ENCODE data around the gene UGT2B17.
"Not testable (repeated sequence)": the region's sequence is repeated elsewhere in the genome, so short reads cannot be mapped to it uniquely, and the experiment has no call there.

The UGT2B17 gene

DNA sequence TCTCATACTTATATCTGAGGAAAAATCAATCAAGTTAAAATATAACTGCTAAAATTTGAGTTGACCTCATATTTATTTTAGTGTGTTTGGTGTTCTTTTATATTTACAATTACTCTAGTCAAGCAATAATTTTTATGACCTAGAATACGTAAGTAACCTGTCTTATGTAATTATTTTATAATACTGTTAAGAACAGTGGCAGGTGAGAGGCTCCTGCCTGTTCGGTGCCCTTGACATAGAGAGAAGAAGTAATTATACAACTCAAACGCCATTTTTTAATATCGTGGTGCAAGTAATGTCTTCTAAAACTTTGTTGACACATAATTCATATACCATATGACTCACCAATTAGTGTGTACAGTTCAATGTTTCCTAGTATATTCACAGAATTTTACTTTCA is 7.6 kb downstream of the UGT2B17 start:
- not testable (repeated sequence) for DNase-seq

DNA sequence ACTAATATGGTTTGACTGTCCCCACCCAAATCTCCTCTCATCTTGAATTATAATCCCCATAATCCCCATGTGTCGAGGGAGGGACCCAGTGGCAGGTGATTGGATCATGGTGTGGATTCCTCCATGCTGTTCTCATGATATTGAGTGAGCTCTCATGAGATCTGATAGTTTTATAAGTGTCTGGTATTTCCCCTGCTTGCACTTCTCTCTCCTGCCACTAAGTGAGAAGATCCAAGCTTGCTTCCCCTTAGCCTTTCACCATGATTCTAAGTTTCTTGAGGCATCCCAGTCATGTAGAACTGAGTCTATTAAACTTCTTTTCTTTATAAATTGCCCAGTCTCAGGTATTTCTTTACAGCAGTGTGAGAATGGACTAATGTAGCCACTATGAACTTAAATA is 9.8 kb downstream of the UGT2B17 start:
- DNase-seq: not testable (repeated sequence)

- DNase-seq: not testable (repeated sequence)
These were observed 11.0 kb downstream of the UGT2B17 start for GRCh38 chr4:68565082-68565481.

GRCh38 chr4:68560364-68561070 is 15.6 kb downstream of the UGT2B17 start:
- DNase-seq: not testable (repeated sequence)

GRCh38 chr4:68553830-68554229 is 22.3 kb downstream of the UGT2B17 start:
- not testable (repeated sequence) for DNase-seq

- not testable (repeated sequence) for DNase-seq
These were observed 23.0 kb downstream of the UGT2B17 start for GRCh38 chr4:68552818-68553811.

GRCh38 chr4:68542742-68543141 is 33.4 kb downstream of the UGT2B17 start:
- not testable (repeated sequence) for DNase-seq

DNA sequence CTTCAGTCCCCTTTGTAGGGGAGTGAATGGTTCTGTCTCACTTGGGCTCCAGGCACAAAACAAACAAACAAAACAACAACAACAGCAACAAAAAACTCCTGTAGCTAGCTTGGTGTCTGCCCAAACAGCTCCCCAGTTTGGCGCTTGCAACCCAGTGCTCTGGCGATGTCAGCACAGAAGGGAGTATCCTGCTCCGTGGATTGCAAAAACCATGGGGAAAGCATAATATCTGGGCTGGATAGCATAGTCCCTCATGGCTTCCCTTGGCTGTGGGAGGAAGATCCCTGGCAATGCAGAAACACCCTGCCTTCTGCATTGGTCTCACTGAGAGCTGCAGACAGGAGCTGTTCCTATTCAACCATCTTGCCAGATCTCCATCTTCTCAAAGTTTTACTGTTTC is 39.7 kb downstream of the UGT2B17 start:
- no peak for DNase-seq

DNA sequence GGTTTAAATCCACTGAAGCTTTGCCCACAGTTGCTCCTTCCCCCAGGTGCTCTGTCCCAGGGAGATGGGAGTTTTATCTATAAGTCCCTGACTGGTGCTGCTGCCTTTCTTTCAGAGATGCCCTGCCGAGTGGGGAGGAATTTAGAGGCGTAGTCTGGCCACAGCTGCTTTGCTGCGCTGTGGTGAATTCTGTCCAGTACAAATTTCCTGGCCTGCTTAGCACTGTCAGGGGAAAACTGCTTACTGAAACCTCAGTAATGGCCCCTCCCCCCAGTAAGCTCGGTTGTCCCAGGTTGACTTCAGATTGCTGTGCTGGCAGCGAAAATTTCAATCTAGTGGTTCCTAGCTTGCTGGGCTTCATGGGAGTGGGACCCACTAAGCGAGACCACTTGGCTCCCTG is 40.1 kb downstream of the UGT2B17 start:
- DNase-seq: no peak

GRCh38 chr4:68522232-68522631 is 53.9 kb downstream of the UGT2B17 start:
- DNase-seq: not testable (repeated sequence)

DNA sequence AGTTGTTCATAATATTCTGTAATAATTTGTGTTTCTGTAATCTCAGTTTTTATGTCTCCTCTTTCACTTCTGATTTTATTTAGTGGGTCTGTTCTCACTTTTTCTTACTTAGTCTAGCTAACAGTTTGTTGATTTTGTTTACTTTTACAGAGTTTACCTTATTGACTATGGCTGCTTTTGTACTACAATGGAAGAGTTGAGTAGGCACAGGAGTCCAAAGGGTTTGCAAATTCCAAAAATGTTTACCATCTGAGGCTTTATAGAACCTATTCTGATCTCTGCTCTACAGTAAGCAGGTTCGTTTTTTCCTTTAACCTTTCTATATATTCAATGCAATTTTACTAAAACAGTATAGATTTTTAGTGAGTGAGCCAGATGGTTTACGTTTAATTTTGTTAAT is 55.1 kb downstream of the UGT2B17 start:
- DNase-seq: no peak

GRCh38 chr4:68518889-68519288 is 57.2 kb downstream of the UGT2B17 start:
- DNase-seq: no peak

DNA sequence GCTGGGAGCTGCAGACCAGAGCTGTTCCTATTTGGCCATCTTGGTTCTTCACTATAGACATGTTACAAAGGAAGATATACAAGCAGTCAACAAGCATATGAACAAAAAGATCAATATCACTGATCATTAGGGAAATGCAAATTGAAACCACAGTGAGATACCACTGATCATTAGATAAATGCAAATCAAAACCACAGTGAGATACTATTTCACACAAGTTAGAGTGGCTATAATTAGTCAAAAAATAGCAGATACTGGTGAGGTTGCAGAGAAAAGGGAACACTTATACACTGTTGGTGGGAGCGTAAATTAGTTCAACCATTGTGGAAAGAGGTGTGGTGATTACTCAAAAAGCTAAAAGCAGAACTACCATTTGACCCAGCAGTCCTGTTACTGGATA is 70.7 kb downstream of the UGT2B17 start:
- not testable (repeated sequence) for DNase-seq

- DNase-seq: not testable (repeated sequence)
These were observed 71.3 kb downstream of the UGT2B17 start for GRCh38 chr4:68504836-68505235.

GRCh38 chr4:68503462-68503861 is 72.7 kb downstream of the UGT2B17 start:
- DNase-seq: not testable (repeated sequence)

GRCh38 chr4:68499021-68499420 is 77.1 kb downstream of the UGT2B17 start:
- no peak for DNase-seq

DNA sequence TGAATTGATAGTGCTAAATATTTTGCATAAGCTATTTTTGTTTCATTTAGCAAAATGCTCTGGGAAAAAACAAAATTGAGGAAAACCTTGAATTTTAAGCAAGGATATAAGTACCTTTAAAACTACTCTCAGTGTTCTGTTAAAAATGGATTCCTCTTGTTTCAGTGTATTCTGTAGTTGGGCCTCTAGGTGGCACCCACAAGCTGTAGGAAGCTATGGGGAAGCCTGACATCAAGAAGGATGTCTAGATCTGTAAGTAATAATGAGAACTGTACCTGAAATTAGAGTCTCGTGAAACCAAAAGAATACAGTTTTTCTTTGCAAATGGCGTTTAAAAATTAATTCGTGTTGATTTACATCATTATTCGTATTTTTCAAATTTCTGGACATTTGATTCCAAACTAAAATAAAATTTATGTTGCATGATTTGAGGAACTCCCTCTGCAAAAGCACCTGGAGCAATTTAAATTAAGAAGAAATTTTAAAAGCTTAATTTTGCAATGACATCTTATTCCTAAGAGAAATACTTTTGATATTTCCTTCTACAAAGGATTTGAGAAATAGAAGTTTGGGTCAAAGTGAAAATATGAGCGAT is 77.6 kb downstream of the UGT2B17 start:
- DNase-seq: peak in 3 of 14 donors; percentile 0 to 31 (median 7)

GRCh38 chr4:68494688-68495087 is 81.4 kb downstream of the UGT2B17 start:
- no peak for DNase-seq

DNA sequence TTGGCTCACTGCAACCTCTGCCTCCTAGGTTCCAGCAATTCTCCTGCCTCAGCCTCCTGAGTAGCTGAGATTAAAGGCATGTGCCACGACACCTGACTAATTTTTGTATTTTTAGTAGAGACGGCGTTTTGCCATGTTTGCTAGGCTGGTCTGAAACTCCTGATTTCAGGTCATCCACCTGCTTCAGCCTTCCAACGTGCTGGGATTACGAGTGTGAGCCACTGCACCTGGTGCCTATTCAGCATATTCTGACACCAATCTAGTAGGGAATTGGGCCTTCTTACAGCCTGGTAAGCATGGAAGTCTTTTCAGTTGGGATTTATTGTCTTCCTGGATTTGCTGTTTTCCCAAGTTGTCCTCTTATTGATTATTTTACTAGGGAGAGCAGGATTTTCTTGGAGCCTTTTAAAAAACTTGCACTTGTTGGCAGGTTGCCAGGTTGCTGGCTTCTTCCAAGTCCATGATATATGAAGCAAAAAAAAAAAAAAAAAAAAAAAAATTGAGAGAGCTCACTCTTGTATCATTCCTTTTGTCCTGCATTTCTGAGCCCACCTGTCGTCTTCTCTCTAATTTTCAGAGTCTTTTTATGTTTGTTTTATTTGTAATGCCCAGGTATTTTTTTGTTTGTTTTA is 85.2 kb downstream of the UGT2B17 start:
- no peak for DNase-seq

- no peak for DNase-seq
These were observed 86.8 kb downstream of the UGT2B17 start for GRCh38 chr4:68489338-68489737.
